GM19025 (cell line): ENCODE data around the gene ODF2L.
A peak's percentile ranks its signal among the peaks of the same experiment; 100 is the strongest.

Source experiments
- ATAC-seq: cut with Tn5 transposase; IDR thresholded peaks from one replicate; pipeline ENCODE4 v1.9.1; 2021; ENCODE audit warnings: mild to moderate bottlenecking, low read depth, moderate library complexity; ENCODE audit not compliant: unreplicated experiment

Gene ODF2L, protein sequence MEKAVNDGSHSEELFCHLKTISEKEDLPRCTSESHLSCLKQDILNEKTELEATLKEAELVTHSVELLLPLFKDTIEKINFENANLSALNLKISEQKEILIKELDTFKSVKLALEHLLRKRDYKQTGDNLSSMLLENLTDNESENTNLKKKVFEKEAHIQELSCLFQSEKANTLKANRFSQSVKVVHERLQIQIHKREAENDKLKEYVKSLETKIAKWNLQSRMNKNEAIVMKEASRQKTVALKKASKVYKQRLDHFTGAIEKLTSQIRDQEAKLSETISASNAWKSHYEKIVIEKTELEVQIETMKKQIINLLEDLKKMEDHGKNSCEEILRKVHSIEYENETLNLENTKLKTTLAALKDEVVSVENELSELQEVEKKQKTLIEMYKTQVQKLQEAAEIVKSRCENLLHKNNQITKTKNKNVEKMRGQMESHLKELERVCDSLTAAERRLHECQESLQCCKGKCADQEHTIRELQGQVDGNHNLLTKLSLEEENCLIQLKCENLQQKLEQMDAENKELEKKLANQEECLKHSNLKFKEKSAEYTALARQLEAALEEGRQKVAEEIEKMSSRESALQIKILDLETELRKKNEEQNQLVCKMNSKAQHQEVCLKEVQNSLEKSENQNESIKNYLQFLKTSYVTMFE

DNA sequence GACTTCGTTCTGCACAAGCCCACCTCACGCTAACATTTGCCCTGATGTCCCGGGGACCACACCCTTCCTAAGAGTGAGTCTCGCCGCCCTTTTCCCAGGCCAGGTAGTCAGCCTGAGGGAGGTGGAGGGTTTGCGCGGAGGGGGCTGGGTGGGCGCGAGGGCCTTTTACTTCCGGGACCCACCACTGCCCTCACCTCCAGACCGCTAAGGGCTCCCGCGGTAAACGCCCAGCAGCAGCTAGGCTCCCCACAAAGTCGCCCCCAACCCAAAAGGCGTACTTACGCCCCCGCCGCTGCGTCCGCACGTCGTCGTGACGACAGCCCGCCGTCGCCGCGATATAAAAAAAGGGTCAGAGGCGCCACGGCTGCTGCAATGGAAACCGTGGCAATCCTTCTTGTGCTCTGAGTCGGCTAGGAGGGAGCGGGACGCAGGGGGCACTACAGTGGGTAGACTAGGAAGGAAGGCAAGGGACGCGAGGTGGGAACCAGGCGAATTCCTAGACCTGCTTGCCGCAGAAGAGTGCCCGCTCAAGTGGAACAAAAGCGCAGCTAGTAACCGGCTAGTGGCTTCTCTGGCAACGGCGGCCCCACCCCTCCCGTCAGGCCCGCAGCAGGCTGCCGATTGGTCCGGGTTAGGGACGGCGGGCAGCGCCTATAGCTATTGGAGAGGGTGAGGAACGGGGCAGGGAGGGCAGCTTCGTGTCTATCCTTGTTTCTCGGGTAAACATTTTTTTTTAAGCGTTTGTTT lies at the start of gene ODF2L:
Gene ODF2L, minus strand, starts transcription at position 573 of the 747 bp plus-strand sequence. CDS start 9,296 bp downstream, outside the sequence.
- ATAC-seq, result peak; percentile 100

DNA sequence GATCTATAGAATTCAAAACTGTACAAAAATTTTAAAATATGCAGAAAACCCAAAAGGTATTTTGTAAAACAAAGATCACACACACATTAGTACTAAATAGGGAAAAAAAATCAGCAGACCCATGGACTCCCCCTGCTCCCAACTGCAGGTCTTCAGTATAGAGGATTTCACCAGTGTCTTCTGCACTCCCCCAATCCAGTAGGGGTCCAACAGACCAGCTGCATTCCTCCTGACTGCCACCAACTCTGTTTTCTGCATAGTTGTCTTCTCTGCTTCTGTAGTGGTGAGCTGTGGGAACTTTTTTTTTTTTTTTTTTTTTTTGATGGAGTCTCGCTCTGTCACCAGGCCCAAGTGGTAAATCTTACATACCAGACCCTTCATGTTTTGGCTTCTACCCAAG lies 49.8 kb upstream of the ODF2L start:
- ATAC-seq, result no peak

DNA sequence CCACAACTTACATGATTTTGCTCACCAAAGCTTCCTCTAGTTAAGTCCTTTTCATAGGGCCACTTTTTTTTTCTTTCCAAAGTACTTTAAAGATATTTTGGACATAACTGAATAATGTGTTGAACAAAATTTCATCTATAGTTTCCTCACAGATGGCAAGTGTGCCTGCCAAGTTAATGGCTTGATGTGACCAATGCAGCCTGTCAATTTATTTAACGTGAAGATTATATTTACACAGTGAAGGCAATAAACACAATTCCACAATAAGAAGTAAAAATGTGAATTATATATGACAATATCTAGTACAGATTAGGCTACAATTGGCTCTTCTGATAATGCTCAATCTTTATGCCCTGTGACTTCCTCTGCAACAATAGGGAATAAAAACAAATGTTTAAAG lies 45.9 kb upstream of the ODF2L start:
- ATAC-seq, result no peak

DNA sequence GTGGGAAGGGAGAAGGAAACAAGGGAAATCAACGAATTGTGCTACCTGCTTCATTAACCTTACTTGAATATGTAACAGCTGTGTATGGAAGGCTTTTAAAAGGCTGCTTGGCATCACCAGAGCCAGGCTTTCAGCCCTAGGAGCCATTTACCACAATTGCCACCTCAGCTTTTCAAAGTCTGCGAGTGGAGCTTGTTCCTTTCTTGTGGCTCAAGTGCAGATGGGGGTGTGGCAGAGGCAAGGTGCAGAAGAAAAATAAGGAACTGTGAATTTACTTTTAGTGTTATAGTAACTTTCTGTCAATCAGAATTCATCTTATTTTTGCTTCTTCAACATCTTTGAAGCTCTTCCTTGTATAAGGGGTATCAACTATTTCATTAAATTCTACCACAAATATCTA lies 45.5 kb upstream of the ODF2L start:
- ATAC-seq, result no peak

DNA sequence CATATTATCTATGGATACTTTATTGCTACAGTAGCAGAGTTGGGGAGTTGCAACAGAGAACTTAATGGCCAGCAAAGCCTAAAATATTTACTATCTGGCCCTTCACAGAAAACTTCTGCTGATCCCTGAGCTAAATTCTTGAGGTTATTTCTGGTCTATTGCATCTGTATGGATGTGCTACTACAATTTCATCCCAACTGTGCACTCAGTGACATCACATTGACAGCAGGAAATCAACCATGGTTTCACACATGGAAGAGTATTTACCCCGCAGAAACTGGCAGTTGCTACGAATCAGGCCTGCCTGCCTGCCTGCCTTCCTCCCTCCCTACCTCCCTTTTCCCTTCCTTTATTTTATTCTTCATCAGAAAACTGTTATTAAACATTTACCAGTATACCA lies 39.9 kb upstream of the ODF2L start:
- ATAC-seq, result no peak

DNA sequence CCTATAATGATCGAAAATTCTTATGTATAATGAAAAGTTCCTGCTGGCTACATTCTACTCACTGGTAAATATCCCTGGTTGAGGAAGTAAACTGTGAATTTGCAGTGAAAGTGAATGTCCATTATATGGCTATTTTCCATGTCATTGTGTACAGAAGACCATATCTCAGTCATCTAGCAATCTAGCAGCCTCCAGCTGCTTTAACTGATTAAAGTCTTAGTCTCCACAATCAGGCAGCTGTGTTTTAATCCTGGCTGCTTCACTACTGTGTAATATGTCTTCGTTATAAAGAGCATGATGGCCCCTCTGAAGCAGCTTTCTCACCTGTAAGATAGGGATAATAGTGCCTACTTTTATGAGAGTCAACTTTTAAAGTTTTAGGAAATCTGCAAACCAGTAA lies 39.2 kb upstream of the ODF2L start:
- no peak for ATAC-seq

DNA sequence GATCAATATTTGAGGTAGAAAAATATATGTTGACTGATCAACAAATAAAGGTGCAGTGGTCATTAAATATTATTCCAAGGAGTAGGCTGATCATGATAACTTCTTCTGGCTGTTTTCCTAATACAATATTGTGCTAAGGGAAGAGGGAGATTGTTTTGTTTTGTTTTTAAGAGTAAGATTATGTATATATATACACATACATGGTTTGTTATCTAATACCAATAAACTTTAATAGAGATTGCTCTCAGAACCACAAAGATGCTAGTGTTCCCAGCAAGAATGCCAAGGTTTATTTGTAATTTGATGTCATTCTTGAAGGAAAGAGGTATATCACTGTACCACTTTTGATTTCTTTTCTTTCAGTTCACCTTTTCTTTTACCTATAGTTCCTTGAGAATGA lies 37.9 kb upstream of the ODF2L start:
- no peak for ATAC-seq

DNA sequence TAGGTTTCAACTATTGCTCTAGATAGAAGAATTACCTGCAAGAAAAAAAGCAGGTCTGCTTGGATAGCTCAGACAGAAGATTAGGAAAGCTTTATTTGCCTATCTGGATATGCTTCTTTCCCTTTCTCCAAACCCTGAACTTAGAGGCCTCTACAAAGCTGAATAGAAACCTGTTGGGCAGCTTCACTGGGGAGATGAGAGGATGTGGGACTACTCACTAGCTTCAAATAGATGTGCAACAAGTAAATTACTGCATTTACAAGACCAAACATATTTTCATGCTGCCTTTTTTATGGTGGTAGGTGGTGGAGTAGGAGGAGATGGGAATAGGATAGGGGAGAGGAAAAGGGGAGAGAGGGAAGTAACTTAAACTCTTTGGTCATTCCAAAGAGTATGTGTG lies 34.3 kb upstream of the ODF2L start:
- no peak for ATAC-seq

DNA sequence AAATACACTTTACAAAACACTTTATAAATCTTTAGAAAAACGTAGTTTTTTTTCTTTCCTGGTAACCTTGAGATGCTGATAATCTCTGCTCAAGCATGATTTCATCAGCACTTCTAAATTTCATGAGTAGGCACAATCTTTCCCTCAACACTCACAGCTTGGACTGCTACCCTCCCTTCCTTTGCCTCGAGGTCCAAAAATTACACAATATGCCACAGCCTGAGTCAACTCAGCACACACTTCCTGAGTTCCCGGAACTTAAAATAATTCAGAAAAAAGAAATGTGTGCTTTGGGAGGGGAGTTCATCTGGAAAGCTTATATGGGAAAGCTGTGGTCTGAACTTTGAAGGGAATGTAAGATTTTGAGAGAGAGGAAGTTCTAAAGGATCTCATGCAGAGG lies 33.7 kb upstream of the ODF2L start:
- ATAC-seq, result no peak

DNA sequence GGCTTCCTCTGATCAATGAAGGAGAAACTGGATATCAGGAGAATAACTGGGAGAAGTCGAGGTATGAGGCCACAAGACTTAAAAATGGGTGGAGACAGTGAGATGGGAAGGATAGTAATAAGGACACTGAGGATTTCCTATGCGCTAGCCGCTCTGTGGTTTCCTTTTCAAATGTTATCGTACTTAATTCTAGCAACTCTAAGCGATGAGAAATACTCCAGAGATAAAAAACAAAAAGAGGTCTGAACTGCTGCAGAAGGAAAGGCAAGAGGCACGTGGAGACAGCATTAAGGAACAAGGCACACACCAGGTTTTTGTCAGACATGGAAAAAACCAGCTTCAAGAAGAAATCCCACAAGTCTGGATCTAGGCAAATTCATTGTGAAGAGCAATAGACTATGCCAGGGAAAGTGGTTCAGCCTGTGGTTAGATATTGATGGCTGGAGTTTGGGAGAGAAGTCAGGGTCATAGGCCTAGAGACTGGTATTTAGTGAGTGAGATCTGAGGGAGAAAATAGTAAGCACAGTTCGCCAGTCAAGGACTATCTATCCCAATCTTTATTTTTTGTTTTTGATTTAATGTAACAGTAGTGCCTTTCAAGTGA lies 33.1 kb upstream of the ODF2L start:
- no peak for ATAC-seq

DNA sequence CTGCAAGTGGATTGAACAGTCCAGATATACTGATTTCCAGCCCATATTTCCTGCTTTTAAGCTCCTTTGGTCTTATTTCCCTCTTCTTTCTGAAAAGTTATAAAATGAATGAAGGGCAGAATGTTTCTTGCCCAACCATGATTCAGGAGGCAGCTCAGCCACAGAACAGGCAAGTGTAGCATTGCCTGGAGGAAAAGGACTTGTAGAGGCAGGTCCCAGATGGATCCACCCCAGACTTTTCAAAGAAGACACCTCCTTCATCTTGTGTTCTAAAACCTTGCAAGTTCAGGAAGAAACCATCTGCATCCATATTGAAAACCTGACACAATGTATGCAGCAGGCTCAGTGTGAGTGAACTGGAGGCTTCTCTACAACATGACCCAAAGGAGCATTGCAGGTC lies 27.8 kb upstream of the ODF2L start, which contains the start of gene CLCA2:
Gene CLCA2, plus strand, starts transcription at position 299 of the 400 bp plus-strand sequence. Its CDS starts 77 bp downstream, at position 376.
- ATAC-seq, result no peak

DNA sequence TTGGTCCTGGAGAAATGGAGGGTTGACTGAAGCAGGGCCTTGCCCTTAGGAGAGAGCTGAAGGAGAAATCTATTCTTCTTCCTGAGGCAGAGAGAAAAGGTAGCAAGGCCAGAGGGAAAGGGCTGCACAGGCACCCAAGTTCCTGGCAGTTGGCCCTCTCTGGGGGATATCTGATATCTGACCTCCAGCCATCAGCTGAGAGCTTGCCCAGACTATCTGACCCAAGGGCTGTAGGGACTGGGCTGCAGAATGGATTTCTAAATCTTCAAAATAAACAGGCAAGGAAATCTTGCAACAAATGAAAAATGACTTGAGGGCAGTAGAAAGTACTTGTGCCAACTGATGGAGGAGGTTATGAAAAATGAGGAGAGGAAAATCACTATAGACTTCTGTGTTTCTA lies 27.4 kb upstream of the ODF2L start:
- ATAC-seq, result no peak

DNA sequence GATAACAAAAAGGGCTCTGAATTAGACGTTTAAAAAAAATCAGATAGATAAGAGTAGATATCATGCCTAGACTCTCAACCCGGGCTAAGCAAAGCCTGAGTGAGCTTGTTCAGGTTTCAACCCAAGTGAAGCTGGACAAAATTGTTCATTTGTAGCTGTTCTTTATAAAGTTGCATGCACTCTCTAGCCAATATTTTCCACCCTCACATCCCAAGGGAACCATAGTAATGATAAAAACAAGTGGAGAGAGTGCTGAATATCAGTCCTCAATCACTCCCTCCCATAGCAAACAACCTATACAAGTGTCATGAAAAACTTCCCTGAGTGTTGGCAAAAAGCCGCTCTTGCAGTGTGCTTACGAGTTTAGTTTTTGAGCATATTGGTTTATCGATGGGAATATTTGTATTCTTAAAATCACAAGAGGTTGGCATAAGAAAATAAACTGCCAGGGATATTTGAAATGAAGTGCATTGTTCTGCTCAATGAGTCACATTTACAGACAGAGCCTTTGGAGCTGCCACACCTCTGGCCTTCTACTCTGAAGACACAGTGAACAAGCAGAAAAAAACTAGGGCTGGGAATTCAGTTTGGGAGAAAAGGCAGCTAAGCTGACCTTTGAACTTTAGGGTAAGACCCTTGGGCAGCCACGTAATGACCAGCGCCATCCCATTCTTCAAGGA lies 25.6 kb upstream of the ODF2L start:
- ATAC-seq, result no peak

DNA sequence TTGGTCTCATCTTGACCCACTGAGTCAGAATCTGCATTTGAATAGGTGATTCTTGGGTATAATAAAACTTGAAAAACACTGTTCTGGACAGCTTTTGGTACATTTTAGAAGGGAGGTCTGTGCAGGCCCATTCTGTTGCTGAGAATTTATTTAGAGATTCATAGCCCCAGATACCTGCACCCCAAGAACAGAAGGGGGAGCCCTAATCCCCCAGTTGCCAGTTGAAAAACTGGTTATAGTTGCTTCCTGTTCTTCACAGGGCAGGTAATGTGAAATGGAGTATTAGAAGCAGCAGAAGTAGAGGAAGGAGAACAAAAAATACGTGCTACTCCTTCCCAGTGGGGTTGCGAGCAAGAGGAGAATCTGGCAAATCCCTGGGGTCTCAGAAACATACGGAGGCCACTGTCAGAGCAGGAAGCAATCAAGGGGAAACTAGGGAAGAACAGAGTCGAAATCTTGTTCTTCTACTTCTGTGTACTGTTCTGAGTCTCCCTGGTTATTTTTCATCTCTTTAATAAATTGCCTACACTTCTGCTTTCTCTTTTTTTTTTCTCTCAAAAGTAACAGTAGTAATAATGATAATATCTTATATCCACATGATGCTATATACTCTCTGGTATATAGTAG lies 23.3 kb upstream of the ODF2L start:
- peak; percentile 79 for ATAC-seq

DNA sequence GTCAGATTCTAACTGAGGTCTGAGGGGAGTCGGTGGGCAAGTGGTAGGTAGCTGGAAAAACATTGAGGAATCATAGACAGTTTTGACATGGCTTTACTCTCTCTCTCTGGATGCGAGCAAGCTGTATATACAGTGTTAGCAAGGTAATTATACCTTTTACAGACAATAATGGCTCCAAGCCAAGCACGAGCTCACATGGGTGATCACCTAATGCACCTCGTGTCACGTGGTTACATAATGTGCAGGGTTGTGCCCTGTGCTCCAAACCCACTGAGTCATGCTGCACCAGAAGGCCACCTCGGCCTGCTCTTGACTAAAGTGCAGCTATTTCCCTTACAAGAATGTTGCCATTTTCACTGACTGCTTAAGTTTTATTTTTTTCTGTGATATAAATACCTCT lies 20.2 kb upstream of the ODF2L start:
- no peak for ATAC-seq

DNA sequence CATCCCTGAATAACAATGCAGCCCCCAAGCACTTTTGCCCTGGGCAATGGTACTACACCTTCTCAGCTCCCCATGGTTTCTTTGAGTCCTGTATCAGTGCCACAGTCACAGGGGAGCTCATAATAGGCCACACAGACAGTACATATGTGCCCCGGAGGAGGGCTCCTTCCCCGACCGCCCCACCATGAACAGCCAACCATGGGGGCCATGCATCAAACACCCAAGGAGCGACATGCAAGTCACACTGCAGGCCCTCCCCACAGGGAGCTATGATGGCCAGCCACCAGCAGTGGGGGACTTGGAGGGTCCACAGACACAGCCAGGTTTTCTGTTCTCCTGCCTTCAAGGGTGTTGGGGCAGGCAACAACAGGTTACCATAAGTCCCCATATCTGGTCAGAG lies 14.8 kb upstream of the ODF2L start:
- ATAC-seq, result no peak

DNA sequence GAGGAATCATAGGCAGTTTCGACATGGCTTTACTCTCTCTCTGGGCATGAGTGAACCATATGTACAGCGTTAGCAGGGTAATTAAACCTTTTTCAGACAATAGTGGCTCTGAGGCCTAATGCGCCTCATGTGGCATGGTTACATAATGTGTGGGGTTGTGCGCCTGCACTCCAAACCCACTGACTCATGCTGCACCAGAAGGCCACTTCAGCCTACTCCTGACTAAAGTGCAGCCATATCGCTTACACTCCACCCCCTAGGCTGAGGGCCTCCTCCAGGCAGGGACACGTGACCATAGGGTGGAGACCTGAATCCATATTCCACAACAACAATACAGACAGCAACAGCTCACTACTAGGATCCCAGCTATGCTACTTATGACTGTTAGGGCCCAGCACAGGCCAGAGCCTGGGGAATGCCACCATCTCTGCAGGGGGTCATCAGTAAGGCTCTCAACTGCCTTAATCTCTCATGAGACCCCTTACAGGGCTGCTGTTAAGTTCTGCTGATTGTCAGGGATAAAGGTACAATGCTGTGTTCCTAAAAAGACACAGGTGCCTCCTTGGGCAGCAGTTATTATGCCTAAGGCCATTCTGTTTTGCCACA lies 13.4 kb upstream of the ODF2L start:
- no peak for ATAC-seq

DNA sequence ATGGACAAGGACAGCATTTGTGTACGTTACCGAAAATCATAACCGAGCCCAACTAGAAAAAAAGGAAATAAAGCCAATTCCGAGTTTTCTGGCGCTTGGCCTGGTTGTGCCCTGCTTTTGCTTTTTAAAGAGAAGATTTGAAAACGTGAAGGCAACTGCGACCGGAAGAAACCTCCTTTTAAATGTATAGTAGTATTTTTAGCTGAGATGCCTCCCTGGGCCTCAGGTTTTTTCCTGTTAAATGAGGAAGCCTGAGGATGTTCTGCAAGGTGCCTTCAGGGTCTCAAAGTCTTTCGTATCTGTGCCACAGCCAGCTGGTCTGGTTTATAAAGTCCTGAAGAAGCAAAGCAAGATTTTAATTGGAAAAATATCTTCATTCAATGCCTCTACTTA lies 371 bp upstream of the ODF2L start:
- peak; percentile 10 for ATAC-seq

DNA sequence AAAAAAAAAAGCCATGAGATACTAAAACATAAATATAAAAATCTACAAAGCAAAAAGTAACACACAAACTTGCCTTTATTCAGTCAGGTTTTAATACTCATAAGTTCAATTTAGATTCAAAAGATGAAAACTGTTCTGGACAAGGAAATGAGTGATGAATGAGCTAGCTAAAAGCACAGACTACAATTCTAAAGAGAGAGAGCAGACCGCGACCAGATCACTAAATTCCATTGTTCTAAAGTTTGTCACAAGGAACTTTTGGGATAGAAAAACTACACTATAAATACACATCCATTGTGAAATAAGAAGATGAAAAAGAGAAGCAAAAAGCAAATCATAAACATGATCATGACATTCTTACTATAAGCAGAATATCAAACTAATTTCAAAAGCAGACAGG lies 1.7 kb downstream of the ODF2L start:
- no peak for ATAC-seq

DNA sequence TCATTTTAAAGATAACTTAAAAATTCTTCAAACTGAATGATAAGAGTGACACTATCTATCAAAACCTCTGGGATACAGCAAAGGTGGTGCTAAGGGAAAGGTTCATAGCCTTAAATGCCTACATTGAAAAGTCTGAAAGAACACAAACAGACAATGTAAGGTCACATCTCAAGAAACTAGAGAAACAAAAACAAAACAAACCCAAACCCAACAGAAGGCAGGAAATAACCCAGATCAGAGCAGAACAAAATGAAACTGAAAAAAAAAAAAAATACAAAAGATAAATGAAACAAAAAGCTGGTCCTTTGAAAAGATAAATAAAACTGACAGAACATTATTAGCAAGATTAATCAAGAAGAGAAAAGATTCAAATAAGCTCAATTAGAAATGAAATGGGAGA lies 6.8 kb downstream of the ODF2L start:
- ATAC-seq, result peak; percentile 83
